HG03565 (cell line): ENCODE results near the gene CHID1.

Experiments
- ATAC-seq: cut with Tn5 transposase; IDR thresholded peaks from one replicate; pipeline ENCODE4 v1.9.1; 2021; ENCODE audit warnings: mild to moderate bottlenecking, moderate library complexity; ENCODE audit not compliant: unreplicated experiment

CHID1 gene

GRCh38 chr11:850775-851763, 59.5 kb downstream of the CHID1 start:
- ATAC-seq, result no peak

- ATAC-seq, result no peak
Observed at GRCh38 chr11:849951-850774, 60.4 kb downstream of the CHID1 start.

DNA sequence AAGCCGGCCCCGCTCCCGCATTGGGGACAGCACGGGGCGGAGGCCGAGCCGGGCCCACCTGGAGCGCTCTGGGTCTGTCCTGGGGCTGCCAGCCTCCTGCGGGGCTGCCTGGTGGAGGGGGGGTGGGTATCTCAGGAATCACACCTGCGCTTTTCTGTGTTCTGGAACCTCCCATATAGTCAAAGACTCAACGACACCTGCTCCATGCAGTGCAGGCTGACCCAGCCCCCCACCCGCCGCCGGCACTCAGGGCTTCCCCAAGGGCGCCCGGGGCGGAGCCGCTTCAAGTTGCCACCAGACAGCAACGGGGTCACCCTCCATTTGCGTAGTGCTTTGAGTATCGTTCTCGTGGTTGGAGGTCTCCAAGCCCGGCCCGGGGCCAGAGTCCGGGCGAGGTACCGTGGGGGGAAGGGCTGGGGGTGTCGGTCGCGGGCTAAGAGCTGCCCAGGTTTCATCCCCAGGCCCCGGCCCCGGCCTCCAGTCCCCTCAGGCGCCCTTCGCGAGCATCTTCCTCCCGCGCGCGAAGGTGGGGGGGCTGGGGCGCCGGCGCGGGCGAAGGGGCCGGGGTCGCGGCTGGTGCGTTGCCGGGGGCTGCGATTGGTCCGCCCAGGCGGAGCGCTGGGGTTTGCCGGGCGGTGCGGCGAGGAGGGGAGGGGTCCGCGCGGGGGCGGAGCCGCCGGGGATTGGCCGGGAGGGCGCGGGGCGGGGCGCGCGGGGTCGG, 61.3 kb downstream of the CHID1 start:
- no peak for ATAC-seq

GRCh38 chr11:848380-848931, 62.2 kb downstream of the CHID1 start:
- no peak for ATAC-seq

- ATAC-seq, result no peak
Observed at GRCh38 chr11:847876-848275, 62.7 kb downstream of the CHID1 start.

- ATAC-seq, result no peak
Observed at GRCh38 chr11:846496-847098, 64.0 kb downstream of the CHID1 start.

GRCh38 chr11:845872-846495, 64.6 kb downstream of the CHID1 start:
- ATAC-seq, result no peak

DNA sequence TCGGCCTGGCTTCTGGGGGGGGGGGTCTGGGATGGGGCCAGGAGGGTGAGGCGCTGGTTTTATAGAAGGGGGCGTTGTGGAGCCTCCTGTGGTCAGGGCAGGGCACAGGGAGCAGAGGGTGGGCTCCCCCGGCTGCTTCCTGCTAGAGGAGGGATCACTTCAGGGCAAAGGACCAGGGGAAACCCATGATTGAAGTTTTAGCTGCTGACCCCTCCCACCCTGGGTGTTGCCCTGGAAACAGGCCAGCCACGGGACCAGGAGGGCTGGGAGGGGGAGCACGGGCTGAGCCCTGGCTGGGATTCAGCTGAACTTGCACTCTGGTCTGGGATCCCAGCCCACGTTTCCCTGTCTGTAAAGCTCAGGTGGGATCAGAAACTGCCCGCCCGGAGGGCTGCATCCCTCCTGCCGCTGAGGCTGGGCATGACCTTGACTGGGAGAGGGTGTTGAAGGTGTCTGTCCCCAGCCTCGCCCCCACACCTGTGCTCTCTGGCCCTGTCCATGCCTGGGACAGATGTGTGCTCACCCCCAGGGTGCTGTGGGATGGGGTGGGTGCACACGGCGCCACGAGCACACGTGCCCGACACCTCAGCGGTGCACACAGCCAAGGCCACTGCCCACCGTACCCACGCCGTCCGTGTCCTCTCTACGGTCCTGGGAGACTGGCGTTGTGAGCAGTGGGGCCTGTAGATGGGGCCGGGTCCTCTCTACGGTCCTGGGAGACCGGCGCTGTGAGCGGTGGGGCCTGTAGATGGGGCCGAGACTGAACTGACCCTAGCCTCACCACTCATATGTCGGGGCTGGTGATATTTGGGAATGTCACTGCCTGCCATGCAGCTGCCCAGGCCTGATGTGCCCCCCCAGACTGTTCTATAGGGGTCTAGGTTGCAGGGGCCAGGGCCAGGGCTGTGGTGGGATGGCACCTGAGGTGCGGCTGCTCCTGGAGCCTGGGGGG, 65.6 kb downstream of the CHID1 start:
- ATAC-seq, result no peak

- no peak for ATAC-seq
Observed at GRCh38 chr11:843818-844692, 66.6 kb downstream of the CHID1 start.

DNA sequence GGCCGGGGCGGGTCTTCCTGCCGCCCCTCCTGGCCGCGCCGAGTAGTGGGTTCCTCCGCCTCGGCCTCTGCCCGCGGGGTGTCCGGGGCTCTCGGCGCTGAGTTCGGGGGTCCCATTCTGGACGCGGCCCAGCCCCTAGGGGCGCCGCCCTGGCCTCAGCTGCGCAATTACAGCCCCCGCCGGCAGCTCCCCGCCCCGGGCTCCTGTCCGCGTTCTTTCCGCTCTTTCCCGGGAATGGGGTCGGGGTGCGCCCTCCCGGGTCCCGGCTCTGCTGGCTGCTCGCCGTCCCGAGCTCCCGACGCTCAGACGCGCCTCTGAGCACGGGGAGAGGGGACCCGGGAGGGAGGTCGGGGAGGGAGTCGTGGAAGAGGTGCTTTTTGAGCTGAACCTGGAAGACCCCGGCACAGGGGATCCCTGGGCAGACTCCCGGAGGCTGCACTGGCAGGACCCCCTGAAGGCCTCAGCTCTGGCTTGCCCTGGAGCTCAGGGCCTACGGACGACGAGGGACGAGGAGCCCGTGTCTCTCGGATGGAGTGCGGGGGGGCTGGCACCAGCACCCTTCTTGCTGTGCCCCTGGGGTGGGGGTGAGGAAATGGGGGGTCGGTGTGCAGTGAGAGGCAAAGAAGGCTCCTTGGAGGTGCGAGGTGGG, 67.4 kb downstream of the CHID1 start:
- no peak for ATAC-seq

- ATAC-seq, result peak; percentile 57
Observed at GRCh38 chr11:842370-843002, 68.1 kb downstream of the CHID1 start, which contains the start of the genes POLR2L and TSPAN4. Gene POLR2L (minus strand): TSS chr11:842529. CDS start chr11:842508, 21 bp downstream. Gene TSPAN4 (plus strand): TSS chr11:842852. CDS start chr11:850305, 7,453 bp downstream.

DNA sequence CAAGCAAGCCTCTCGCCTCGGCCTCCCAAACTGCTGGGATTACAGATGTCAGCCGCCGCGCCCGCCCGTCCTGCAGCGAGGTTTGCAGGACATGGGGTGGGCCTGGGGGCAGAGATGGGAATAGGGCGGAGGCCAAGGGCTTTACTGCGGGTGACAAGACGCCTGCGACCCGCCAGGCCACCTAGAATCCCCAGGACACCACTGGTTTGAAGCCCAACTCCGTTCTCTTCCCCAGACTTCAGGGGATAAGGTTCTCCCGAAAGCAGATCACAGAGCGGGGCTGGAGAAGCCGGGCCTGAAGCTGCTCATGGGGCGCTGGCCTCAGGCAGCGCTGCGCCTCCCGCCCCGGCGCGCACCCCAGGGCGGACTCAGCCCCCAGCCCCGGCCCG, 68.6 kb downstream of the CHID1 start:
- no peak for ATAC-seq

- no peak for ATAC-seq
Observed at GRCh38 chr11:839875-840617, 70.6 kb downstream of the CHID1 start.

- ATAC-seq, result no peak
Observed at GRCh38 chr11:839280-839623, 71.4 kb downstream of the CHID1 start.

DNA sequence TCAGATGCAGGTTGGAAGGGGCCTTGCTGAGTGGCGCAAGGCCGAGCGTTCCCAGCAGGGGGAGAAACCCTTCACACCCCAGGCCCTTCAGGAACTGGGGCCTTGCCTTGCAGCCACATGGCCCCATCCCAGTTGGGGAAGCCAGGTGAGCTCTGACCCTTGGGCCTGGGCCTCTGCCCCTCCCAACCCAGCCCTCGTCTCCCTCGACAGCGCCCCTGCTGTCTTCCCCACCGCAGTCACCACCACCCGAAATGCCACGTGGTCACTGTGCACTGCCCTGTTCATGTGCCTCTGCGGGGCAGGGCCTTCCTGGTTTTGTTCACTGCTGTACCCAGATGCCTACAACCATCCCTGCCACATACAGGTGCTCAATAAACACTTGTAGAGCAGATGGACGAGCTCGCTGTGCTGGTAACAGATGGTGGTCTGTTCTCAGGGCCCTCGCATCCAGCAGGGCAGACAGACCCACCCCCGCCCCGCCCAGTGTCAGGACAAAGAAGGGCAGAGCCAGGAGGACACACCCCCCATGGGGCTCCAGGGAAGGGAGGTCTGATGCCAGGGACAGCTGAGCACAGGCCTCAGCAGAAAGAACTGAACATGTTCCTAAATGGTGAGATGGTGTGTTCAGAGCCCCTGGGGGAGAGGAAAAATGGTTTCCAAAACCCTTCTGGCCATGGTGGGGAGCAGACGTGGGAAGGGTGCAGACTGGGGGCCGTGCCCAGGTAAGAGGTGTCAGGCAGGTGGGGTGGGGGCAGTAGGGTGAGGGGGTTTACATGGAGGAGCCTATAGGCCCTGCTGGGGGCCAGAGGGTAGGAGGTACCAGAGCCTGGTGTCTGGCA, 72.0 kb downstream of the CHID1 start:
- no peak for ATAC-seq
